ENCODE measurements around the gene PRDM4.

DNA sequence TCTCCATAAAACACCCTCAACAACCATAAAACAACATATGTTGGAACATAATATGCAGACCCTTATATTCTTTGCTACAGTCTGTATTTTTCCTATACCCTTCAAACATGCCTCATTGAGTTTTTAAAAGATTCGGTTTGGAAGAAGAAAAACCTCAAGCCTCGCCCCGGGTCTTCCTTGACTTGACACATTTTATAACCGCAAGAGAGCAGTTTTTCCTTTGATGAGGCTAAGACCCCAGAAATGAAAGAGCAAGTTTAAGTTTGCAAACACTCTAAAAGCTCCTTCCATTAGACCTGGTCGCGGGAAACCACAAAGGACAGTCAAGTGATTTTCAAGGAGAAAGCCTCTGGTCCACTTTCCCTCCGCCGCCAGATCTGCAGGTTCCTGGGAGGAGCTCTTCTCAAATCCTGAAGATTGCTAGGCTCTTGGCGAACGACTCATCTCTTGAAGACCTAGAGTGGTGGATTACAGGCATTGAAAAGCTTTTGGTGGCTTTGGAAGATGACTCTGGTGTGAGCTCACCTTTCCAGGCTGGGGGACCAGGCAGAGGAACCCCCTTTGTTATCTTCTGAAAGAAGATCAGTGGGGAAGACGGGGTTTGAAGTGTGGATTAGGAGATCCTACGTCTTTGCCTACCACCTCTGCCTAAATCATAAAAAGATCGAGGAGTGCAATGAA lies 13.6 kb upstream of the PRDM4 start, which contains the start of gene ASCL4:
- TF ChIP-seq ZNF707 (tag by site-specific recombination; IDR thresholded peaks at IDR 0.05), result no peak
- no peak for TF ChIP-seq ZNF433 (tag by site-specific recombination; IDR thresholded peaks at IDR 0.05; ENCODE audit: low read depth)

All from HEK293 (cell line).